GM12878 (cell line): ENCODE results near the gene FCER2. TPM values are rescaled to one million over a fixed set of nuclear protein-coding genes. Genes with fewer than 3 reads are reported as not detected.

Experiments used
- BCL11A ChIP-seq: IDR thresholded peaks from 2 replicates; pipeline ENCODE4 v1.6.1; 2011; ENCODE audit warnings: low read depth, low read length
- CEBPB ChIP-seq, 2 experiments: fragments of 150-350 bp in 1 of 2; IDR thresholded peaks; 2 replicates each; pipeline ENCODE4 v1.6.1; 2012 to 2014; ENCODE audit warnings: low read depth in 2 of 2, low read length in 2 of 2, borderline replicate concordance in 1 of 2, inconsistent platforms in 1 of 2
- CHD1 ChIP-seq: IDR thresholded peaks from 2 replicates; pipeline ENCODE4 v1.6.1; 2012; ENCODE audit warnings: low read depth, low read length, improper control_type of control experiment
- ETV6 ChIP-seq, 2 experiments: fragments of 450-650 bp in 1 of 2; IDR thresholded peaks in 1 of 2; conservative IDR thresholded peaks in 1 of 2; 2 replicates each; pipeline ENCODE4 v1.6.1; 2014; ENCODE audit warnings: antibody characterized with exemption in 1 of 2, borderline replicate concordance in 1 of 2, low read depth in 1 of 2, mild to moderate bottlenecking in 1 of 2, moderate library complexity in 1 of 2
- KAT2A ChIP-seq: conservative IDR thresholded peaks from 2 replicates; pipeline ENCODE4 v1.6.1; 2011; ENCODE audit warnings: low read depth, low read length; ENCODE audit not compliant: control insufficient read depth
- MTA2 ChIP-seq: fragments of 450-650 bp; IDR thresholded peaks from 2 replicates; pipeline ENCODE4 v1.6.1; 2016; ENCODE audit warnings: low read depth, mild to moderate bottlenecking, moderate library complexity
- NFIC ChIP-seq: IDR thresholded peaks from 2 replicates; pipeline ENCODE4 v1.6.1; 2012; ENCODE audit warnings: low read depth, mild to moderate bottlenecking, inconsistent platforms, low read length, moderate library complexity
- NFYB ChIP-seq: IDR thresholded peaks from 2 replicates; pipeline ENCODE4 v1.6.1; 2011; ENCODE audit warnings: low read depth, mild to moderate bottlenecking, low read length, improper control_type of control experiment, moderate library complexity; ENCODE audit not compliant: insufficient read depth
- NRF1 ChIP-seq: conservative IDR thresholded peaks from 2 replicates; pipeline ENCODE4 v1.6.1; 2011; ENCODE audit warnings: mild to moderate bottlenecking, low read depth, low read length, improper control_type of control experiment
- POLR2AphosphoS2 ChIP-seq: IDR thresholded peaks from 2 replicates; pipeline ENCODE4 v1.6.1; 2011; ENCODE audit warnings: low read depth, mild to moderate bottlenecking, low read length, improper control_type of control experiment, moderate library complexity
- POU2F2 ChIP-seq: IDR thresholded peaks from 3 replicates; pipeline ENCODE4 v1.6.1; 2011; ENCODE audit warnings: low read depth, mild to moderate bottlenecking, low read length, borderline replicate concordance
- RBBP5 ChIP-seq: fragments of 200-600 bp; sonication (generic); conservative IDR thresholded peaks from 2 replicates; pipeline ENCODE4 v1.6.1; 2016
- RUNX3 ChIP-seq: IDR thresholded peaks from 2 replicates; pipeline ENCODE4 v1.6.1; 2012; ENCODE audit warnings: low read length, inconsistent platforms
- SIN3A ChIP-seq: IDR thresholded peaks from 2 replicates; pipeline ENCODE4 v1.6.1; 2012; ENCODE audit warnings: low read depth, low read length, improper control_type of control experiment
- WRNIP1 ChIP-seq: IDR thresholded peaks from 2 replicates; pipeline ENCODE4 v1.6.1; 2011; ENCODE audit warnings: low read depth, low read length, improper control_type of control experiment, borderline replicate concordance
- YBX1 ChIP-seq: fragments of 450-650 bp; IDR thresholded peaks from 2 replicates; pipeline ENCODE4 v1.6.1; 2016; ENCODE audit warnings: antibody characterized with exemption
- ZNF207 ChIP-seq: fragments of 450-650 bp; IDR thresholded peaks from 2 replicates; pipeline ENCODE4 v1.6.1; 2014; ENCODE audit warnings: antibody characterized with exemption, mild to moderate bottlenecking, borderline replicate concordance
- polyA plus RNA-seq, 11 experiments: library from polyadenylated mRNA; depleted of rRNA in 4 of 11; unstranded in 6 of 11; stranded (reverse) in 5 of 11; fragments of >200 nt; fragmentation: Nextera tagmentation in 4 of 11; fragmentation: Illumina TruSeq in 1 of 11; extraction: Ambion mirVana in 4 of 11; extraction: Trizol in 1 of 11; gene quantifications; 1 replicate in 1 of 11; 2 replicates in 10 of 11; pipeline versions ENCODE4 v1.2.1 to v1.2.3, GENCODE V29; 2011 to 2016; ENCODE audit warnings: inconsistent platforms in 2 of 11, missing spikeins in 2 of 11, low read depth in 1 of 11
- total RNA-seq, 4 experiments: library from RNA; depleted of rRNA in 3 of 4; stranded (reverse); fragments of >200 nt in 3 of 4; fragmentation: Illumina TruSeq in 1 of 4; extraction: Trizol in 1 of 4; gene quantifications; 2 replicates each; pipeline versions ENCODE4 v1.2.1 to v1.2.3, GENCODE V29; 2013 to 2021
- TF ChIP-seq, protein P1 (sequence below): IDR thresholded peaks from 2 replicates; pipeline ENCODE4 v1.6.1; 2011; ENCODE audit warnings: borderline replicate concordance, low read depth, mild to moderate bottlenecking, moderate library complexity, mixed read lengths, low read length; ENCODE audit not compliant: insufficient read depth; ENCODE audit errors: extremely low read length
- TF ChIP-seq, protein P2 (sequence below): IDR thresholded peaks from 2 replicates; pipeline ENCODE4 v1.6.1; 2012; ENCODE audit warnings: improper control_type of control experiment, low read depth, low read length; ENCODE audit not compliant: insufficient replicate concordance
- TF ChIP-seq, protein P3 (sequence below): IDR thresholded peaks from 2 replicates; pipeline ENCODE4 v1.6.1; 2011; ENCODE audit warnings: low read depth, low read length, improper control_type of control experiment, borderline replicate concordance
- TF ChIP-seq, protein P4 (sequence below): fragments of 150-350 bp; IDR thresholded peaks from 2 replicates; pipeline ENCODE4 v1.6.1; 2014; ENCODE audit warnings: mild to moderate bottlenecking, low read depth, low read length

FCER2 gene
- total and polyA plus RNA-seq, 10 of the 15 experiments (the other 5 are each of a cell fraction or from before 2014, with no cell fraction given), result 44.0 to 424 (median 241) TPM

DNA sequence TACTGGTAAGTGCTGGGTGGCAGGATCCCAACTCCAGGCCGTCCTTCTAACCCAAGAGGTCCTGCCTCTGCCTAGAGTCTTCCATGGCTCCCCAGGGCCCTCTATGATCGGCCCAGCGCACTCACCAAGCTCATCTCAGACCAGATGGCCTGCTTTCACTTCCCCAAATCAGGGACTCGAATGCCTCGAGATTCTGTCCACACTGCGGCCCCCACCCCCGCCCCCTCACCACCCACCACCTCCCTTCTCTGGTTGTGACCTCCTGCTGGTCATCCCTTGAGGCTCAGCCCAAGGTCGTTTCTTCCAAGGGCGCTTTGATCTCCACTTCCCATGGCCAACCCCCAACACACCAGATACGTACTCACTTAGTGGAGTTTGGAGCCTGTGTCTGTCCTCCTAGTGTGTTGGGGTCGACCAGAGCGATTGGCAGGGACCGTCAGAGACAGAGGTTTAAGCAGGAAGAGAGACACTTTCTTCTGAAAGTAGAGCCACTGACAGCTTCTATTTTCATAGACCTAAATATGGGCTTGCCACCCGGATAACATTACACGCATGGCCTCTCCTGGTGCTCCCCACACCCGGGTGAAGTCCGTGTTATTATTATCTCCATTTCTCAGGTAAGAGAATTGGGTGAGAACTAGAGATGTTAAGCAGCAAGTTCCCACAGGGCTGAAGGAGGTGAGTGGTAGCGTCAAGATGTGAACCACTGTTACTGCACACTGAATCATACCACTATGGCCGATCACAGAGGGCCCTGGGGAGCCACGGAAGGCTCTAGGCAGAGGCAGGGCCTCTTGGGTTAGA is at the start of gene FCER2 (continued):
- TF ChIP-seq, protein P1, sequence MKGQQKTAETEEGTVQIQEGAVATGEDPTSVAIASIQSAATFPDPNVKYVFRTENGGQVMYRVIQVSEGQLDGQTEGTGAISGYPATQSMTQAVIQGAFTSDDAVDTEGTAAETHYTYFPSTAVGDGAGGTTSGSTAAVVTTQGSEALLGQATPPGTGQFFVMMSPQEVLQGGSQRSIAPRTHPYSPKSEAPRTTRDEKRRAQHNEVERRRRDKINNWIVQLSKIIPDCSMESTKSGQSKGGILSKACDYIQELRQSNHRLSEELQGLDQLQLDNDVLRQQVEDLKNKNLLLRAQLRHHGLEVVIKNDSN, result no peak
- TF ChIP-seq SIN3A (no peak; the same call in 1 of the 2 replicates), RUNX3 (peak; percentile 85), MTA2 (peak; percentile 65), POU2F2 (no peak; the same call in 2 of the 3 replicates), ZNF207 (no peak), NRF1 (no peak), WRNIP1 (no peak), ETV6 (conservative IDR thresholded peaks at IDR 0.05 in 1 of 2, IDR thresholded peaks at IDR 0.05 in 1 of 2; ENCODE audit: borderline replicate concordance in 1 of 2, low read depth in 1 of 2) (peak in 1 of 2 experiments; percentile 57; a peak in 1 of 4 replicates), CEBPB (IDR thresholded peaks at IDR 0.05; ENCODE audit: borderline replicate concordance in 1 of 2, low read depth in 2 of 2, low read length in 2 of 2) (no peak), NFIC (peak; percentile 92), YBX1 (no peak), BCL11A (peak; percentile 82; the same call in 1 of the 2 replicates), POLR2AphosphoS2 (peak; percentile 39; the same call in 1 of the 2 replicates), CHD1 (no peak; the same call in 1 of the 2 replicates), NFYB (no peak), KAT2A (no peak), RBBP5 (no peak)
- TF ChIP-seq, protein P2, sequence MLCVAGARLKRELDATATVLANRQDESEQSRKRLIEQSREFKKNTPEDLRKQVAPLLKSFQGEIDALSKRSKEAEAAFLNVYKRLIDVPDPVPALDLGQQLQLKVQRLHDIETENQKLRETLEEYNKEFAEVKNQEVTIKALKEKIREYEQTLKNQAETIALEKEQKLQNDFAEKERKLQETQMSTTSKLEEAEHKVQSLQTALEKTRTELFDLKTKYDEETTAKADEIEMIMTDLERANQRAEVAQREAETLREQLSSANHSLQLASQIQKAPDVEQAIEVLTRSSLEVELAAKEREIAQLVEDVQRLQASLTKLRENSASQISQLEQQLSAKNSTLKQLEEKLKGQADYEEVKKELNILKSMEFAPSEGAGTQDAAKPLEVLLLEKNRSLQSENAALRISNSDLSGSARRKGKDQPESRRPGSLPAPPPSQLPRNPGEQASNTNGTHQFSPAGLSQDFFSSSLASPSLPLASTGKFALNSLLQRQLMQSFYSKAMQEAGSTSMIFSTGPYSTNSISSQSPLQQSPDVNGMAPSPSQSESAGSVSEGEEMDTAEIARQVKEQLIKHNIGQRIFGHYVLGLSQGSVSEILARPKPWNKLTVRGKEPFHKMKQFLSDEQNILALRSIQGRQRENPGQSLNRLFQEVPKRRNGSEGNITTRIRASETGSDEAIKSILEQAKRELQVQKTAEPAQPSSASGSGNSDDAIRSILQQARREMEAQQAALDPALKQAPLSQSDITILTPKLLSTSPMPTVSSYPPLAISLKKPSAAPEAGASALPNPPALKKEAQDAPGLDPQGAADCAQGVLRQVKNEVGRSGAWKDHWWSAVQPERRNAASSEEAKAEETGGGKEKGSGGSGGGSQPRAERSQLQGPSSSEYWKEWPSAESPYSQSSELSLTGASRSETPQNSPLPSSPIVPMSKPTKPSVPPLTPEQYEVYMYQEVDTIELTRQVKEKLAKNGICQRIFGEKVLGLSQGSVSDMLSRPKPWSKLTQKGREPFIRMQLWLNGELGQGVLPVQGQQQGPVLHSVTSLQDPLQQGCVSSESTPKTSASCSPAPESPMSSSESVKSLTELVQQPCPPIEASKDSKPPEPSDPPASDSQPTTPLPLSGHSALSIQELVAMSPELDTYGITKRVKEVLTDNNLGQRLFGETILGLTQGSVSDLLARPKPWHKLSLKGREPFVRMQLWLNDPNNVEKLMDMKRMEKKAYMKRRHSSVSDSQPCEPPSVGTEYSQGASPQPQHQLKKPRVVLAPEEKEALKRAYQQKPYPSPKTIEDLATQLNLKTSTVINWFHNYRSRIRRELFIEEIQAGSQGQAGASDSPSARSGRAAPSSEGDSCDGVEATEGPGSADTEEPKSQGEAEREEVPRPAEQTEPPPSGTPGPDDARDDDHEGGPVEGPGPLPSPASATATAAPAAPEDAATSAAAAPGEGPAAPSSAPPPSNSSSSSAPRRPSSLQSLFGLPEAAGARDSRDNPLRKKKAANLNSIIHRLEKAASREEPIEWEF, result peak; percentile 97
- TF ChIP-seq, protein P3, sequence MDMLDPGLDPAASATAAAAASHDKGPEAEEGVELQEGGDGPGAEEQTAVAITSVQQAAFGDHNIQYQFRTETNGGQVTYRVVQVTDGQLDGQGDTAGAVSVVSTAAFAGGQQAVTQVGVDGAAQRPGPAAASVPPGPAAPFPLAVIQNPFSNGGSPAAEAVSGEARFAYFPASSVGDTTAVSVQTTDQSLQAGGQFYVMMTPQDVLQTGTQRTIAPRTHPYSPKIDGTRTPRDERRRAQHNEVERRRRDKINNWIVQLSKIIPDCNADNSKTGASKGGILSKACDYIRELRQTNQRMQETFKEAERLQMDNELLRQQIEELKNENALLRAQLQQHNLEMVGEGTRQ, result no peak; the same call in 1 of the 2 replicates
- TF ChIP-seq, protein P4, sequence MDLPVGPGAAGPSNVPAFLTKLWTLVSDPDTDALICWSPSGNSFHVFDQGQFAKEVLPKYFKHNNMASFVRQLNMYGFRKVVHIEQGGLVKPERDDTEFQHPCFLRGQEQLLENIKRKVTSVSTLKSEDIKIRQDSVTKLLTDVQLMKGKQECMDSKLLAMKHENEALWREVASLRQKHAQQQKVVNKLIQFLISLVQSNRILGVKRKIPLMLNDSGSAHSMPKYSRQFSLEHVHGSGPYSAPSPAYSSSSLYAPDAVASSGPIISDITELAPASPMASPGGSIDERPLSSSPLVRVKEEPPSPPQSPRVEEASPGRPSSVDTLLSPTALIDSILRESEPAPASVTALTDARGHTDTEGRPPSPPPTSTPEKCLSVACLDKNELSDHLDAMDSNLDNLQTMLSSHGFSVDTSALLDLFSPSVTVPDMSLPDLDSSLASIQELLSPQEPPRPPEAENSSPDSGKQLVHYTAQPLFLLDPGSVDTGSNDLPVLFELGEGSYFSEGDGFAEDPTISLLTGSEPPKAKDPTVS, result no peak
